Endothelial cell of hepatic sinusoid (primary cell): ENCODE data around the gene TFDP1.

Source experiments
- in situ Hi-C: cut with HindIII; loops from 2 replicates; pipeline ENCODE4 v1.10.0; 2017; ENCODE audit warnings: low sequenced_read_pairs

Gene TFDP1

GRCh38 chr13:113628291-113629270 is 44.0 kb downstream of the TFDP1 start:
- in situ Hi-C loops, result no loop called here

GRCh38 chr13:113629866-113630265 is 45.3 kb downstream of the TFDP1 start:
- in situ Hi-C loops, result no loop called here

DNA sequence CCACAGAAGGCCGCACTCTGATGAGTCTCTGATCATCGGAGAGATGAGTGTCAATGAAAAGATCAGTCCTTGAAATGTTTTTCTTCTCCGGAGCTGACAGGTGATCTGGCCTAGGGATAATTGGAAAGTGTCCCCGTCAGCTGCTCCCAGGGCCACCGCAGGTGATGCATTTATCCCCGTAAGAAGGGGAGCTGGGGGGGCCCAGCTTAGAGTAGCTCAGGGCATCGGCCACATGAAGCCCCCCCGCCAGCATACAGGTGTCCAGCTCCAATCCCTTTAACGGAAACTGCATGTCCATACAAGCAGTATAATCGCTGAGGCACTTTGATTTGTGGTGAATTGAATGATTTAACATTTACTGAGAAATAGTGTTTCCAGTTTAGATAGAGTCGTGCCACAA is 45.7 kb downstream of the TFDP1 start:
- in situ Hi-C loops, result no loop called here

- in situ Hi-C loops, result no loop called here
Observed at GRCh38 chr13:113630804-113631203, 46.3 kb downstream of the TFDP1 start.

GRCh38 chr13:113631341-113632095 is 47.0 kb downstream of the TFDP1 start:
- in situ Hi-C loops, result no loop called here

- in situ Hi-C loops, result no loop called here
Observed at GRCh38 chr13:113632706-113633484, 48.3 kb downstream of the TFDP1 start.

DNA sequence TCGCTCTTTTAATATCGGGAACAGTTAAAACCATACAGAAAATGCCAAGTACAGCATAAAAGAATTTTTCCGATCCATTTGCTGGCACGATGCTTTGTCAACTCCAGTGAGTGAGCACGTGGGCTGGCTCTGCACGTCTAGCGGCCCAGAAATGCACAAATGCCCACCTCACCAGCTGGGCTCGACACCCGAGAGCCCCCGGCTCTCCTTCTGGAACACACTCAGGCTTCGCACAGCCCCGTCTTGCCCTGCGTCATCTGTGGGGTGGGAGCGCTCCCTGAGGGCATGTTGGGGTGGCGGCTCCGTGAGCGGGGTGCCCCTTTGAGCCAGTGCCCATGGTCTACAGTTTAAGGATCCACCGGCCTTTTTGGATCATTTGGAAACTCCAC is 48.9 kb downstream of the TFDP1 start:
- in situ Hi-C loops, result no loop called here

- in situ Hi-C loops, result no loop called here
Observed at GRCh38 chr13:113634279-113635047, 49.9 kb downstream of the TFDP1 start.

GRCh38 chr13:113635048-113635420 is 50.5 kb downstream of the TFDP1 start:
- in situ Hi-C loops, result no loop called here

DNA sequence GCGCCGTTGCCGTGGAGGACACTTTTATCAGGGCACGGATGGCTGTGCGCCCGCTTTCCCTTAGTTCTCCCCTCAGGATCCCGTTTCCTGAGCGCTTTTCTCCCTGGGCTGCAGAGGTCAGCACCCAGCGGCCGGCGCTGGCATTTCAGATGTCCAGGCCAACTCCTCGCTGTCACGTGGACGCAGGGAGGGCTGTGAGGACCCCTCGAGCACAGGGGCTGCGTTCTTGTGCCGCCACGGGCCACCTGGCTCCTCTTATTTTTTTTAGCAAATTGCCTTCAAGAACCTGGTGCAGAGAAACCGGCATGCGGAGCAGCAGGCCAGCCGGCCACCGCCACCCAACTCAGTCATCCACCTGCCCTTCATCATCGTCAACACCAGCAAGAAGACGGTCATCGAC is 51.2 kb downstream of the TFDP1 start:
- in situ Hi-C loops, result no loop called here

DNA sequence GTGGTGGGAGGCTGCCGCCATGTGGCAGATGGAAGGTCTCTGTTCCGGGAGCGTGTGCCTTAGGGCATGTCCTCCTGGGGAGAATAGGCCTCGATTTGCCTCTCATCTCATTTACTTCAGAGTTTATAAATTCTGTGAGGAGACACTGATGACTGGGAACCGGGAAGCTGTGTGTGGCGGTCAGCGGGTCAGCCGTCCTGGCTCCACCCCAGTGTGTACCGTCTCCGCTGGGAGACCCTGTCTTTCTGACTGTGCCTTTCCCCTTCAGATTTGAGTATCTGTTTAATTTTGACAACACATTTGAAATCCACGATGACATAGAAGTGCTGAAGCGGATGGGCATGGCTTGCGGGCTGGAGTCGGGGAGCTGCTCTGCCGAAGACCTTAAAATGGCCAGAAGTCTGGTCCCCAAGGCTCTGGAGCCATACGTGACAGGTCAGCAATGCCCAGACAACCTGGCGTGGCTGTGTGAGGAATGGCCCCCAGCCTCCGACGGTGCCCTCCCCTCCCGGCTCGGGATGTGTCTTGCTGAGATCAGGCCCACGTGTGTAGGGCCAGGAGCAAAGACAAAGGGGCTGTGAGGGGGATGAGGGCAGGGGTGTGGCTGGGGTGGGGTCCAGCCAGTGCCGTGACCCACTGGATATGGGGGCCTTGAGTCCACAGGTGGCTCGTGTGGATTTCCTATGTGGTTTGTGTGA is 51.9 kb downstream of the TFDP1 start:
- in situ Hi-C loops, result no loop called here

GRCh38 chr13:113637262-113638160 is 53.0 kb downstream of the TFDP1 start:
- in situ Hi-C loops, result no loop called here

DNA sequence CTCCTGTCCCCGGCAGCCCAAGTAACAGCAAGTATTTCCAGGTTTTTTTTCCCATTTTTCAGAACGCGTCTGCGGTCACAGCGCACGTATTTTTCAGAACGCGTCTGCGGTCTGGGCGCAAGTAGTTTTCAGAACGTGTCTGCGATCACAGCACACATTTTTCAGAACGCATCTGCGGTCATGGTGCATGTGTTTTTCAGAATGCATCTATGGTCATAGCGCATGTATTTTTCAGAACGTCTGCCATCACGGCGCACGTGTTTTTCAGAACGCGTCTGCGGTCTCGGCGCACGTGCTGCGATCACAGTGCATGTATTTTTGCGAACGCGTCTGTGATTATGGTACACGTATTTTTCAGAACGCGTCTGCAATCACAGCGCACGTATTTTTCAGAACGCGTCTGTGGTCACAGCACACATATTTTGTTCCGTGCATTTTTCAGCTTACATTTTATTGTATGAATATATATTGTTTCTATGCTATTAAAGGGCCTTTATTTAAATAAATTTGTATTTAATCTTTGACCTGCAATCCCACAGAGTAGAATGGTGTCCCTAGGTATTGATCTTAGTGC is 53.7 kb downstream of the TFDP1 start:
- in situ Hi-C loops, result no loop called here

- in situ Hi-C loops, result no loop called here
Observed at GRCh38 chr13:113638806-113639205, 54.3 kb downstream of the TFDP1 start.

GRCh38 chr13:113639616-113640262 is 55.2 kb downstream of the TFDP1 start:
- in situ Hi-C loops, result no loop called here

DNA sequence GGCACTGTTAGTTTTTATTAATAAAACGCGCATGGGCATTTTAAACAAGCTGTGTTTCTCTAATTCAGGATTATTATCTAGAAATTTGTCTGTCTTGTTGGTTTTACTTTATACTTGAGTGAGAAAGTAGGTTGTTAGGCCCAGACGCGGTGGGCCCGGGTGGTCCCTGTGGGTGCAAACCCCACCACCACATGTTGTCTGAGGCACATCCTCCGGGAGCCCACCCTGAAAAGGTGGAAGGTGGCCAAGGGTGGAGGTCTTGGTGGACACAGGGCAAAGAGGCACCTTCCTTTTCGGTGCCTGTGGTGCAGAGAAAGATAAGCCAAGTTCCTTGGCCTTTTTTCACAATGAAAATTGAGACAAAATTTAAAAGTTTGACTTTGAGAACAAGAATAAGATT is 56.9 kb downstream of the TFDP1 start:
- in situ Hi-C loops, result no loop called here

GRCh38 chr13:113642563-113642962 is 58.0 kb downstream of the TFDP1 start:
- in situ Hi-C loops, result no loop called here

DNA sequence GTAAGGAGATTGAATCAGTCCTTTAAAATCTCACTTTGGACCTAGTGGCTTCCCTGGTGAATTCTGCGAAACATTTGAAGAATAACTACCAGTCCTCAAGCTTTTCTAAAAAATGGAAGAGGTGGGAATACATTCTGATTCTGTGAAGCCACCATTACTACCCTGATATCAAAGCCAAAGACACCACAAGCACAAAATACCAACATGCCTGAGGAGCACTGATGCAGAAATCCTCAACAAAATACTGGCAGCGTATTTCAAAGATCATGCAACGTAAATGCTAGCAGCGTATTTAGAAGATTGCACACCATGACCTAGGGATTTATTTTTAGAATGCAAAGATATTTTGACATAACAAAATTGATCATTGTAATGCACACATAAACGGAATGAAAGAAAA is 59.0 kb downstream of the TFDP1 start:
- in situ Hi-C loops, result no loop called here
